Measurements from ENCODE around the gene MPRIP.
A peak's percentile ranks its signal among the peaks of the same experiment; 100 is the strongest.

The MPRIP gene

GRCh38 chr17:17221329-17221728 is 179.1 kb downstream of the MPRIP start:
- DNase-seq = no peak

- DNase-seq = no peak
Measured at GRCh38 chr17:17223736-17224135, 181.5 kb downstream of the MPRIP start.

- no peak for DNase-seq
Measured at GRCh38 chr17:17224137-17224536, 181.9 kb downstream of the MPRIP start.

GRCh38 chr17:17225901-17226300 is 183.6 kb downstream of the MPRIP start:
- DNase-seq = no peak

GRCh38 chr17:17226451-17227265 is 184.4 kb downstream of the MPRIP start:
- no peak for DNase-seq

GRCh38 chr17:17227608-17228520 is 185.6 kb downstream of the MPRIP start:
- DNase-seq = no peak

- DNase-seq = no peak
Measured at GRCh38 chr17:17228521-17229279, 186.4 kb downstream of the MPRIP start.

- no peak for DNase-seq
Measured at GRCh38 chr17:17229416-17230384, 187.4 kb downstream of the MPRIP start.

- no peak for DNase-seq
Measured at GRCh38 chr17:17231621-17232302, 189.5 kb downstream of the MPRIP start.

- no peak for DNase-seq
Measured at GRCh38 chr17:17232303-17232621, 190.0 kb downstream of the MPRIP start.

GRCh38 chr17:17235212-17236174 is 193.2 kb downstream of the MPRIP start:
- DNase-seq = no peak

- DNase-seq = no peak
Measured at GRCh38 chr17:17236295-17237025, 194.2 kb downstream of the MPRIP start.

GRCh38 chr17:17237026-17237799 is 195.0 kb downstream of the MPRIP start, which contains the start of gene FLCN:
FLCN (minus strand) TSS chr17:17237168; CDS start chr17:17228137, 9,031 bp downstream.
- peak; percentile 90 for DNase-seq

- DNase-seq = no peak
Measured at GRCh38 chr17:17239832-17240231, 197.6 kb downstream of the MPRIP start.

- no peak for DNase-seq
Measured at GRCh38 chr17:17241656-17242055, 199.4 kb downstream of the MPRIP start.

GRCh38 chr17:17242246-17242645 is 200.0 kb downstream of the MPRIP start:
- DNase-seq = no peak
